Activated CD8-positive, alpha-beta memory T cell treated with anti-CD3 and anti-CD28 coated beads for 1 hour (primary cell): Measurements from ENCODE around the gene FH.

Experiments used
- DNase-seq, 2 donors: peaks; one replicate each; pipeline ENCODE4 v3.0.0-alpha.2; 2020; ENCODE audit warnings: low read depth in 1 of 2; ENCODE audit errors: extremely low read depth in 1 of 2

Gene FH

DNA sequence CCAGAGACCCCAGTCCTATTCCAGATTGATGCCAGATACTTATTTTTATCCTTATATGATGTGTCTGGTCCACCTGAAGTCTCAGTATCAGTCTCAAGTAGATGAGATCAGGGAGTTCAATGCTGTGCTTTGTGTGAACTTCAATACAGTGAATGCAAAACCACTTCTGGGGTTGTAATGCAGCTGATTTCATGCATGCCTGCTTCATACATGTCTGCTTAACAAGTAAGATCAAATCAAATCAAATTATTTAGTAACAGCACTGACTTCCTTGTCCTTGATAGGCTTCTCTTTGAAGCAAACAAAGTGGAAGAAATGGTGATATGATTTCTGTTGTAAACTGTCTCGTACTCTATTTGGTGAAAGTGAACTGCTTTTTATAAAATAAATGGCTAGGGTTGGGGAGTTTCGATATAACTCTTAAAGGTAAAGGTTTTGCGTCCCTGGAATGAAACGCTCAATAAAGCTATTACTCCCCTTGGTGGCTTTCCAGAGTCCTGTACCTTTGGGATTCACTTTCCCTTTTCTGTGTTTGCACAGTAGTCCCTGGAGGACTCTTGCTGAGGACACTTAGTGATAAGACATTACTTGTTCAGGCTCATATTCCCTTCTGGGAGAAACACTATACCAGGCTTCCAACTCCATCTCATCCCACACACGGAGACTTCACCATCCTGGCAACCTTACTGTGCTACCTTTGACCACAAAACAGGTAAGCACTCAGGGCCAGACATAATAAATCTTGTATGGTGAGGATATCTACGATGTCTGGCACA, 59.3 kb downstream of the FH start:
- no peak for DNase-seq

DNA sequence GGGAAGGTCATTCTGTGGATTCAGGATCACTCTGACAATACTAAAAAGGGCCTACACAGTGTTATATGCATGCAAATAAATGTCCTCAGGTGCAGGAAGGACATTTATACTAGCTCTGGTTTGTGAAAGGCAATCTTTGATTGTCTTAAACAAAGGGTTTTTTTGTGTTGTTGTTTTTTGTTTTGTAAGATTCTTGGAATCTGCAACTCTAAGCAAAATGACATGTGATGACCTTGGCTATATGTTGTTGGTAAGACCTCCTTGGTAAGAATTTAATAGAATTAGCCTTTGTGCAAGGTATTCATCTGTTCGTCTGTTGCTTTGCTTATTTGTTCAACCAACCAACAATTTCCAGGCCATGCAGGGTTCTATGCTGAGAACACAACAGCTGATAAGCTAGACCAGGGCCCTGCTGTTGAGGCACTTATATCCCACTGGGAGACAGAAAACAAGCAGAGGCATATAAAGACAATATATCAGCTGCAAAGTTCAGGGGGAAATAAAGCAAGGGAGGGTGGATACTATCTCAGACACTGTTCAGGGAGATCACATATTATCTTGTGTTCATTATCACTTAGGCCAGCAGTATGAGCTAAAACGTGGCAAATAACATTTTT, 60.3 kb downstream of the FH start:
- DNase-seq, result no peak

DNA sequence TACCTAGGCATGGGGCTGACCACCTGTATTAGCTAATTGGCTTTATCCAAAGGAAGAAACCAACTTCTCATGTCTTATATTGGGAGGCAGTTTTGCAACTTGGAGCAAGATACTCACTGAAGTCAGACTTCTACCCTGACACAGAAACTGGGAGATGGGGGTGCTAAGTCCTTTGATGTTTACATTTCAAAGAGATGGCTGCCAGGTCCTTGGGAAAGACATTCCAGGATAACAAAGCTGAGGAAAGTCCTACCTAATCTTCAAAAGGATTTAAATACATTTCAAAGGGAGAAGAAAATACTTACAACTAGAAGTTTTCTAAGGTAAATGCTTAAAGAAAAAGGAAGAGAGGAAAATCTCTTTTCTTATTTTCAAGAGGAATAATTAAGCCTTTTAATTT, 62.1 kb downstream of the FH start:
- DNase-seq, result no peak

DNA sequence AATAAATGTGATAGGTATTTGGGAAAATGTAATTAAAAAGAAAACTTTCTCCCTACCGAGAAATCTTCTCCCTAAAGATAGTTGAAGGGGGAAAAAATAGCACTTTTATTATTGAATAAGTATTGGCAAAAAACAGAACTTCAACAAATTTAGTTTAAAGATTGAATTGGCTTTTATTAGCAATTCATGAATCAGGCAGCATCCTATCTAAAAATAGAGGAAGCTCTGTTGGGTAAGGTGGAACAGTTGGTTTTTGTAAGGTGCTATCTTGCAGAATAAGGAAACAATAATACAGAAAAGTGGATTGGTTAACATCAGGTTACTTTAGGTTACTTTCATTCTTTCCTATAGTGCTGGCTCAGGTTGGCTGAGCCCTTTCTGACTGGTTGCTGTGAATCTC, 62.8 kb downstream of the FH start:
- no peak for DNase-seq

DNA sequence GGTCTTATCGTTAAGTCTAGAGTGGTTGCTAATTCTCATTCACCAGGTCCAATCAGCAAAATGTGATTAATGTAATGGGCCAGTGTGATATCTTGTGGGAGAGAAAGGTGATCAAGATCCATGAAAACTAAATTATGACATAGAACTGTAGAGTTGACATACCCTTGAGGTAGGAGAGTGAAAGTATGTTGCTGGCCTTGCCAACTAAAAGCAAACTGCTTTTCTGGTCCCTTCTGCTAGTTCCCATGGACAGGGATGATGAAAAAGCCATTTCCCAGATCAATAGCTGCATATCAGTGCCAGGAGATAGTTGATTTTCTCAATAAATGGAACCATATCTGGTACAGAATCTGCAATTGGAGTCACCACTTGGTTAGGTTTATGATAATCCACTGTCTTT, 65.8 kb downstream of the FH start:
- DNase-seq, result no peak

DNA sequence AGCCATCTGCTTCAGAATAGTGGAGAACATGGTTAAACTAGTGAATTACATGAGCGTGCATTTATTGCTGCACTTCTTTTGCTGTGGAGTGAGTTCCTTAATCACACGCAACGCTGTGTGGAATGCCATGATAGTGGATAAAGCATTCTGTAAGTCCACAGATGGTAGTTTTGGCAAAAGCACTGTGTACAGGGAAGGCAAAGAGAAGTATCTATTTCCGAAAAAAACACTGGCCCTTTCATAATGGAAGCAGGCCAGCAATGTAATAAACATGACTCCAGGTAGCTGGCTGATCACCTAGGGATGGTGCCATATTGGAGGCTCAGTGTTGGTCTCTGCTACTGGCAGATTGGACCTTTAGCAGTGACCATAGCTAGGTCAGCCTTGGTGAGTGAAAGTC, 67.6 kb downstream of the FH start:
- DNase-seq, result no peak
